Mammary epithelial cell (primary cell): ENCODE measurements around the gene LSM3.

Experiments used
- EZH2 ChIP-seq: IDR thresholded peaks from 2 replicates; pipeline ENCODE4 v1.6.1; 2012; ENCODE audit warnings: low read length, inconsistent platforms, borderline replicate concordance
- TF ChIP-seq, protein P1 (sequence below), 2 donors: IDR thresholded peaks in 1 of 2; conservative IDR thresholded peaks in 1 of 2; 2 replicates each; pipeline ENCODE4 v1.5.1; 2011 to 2012; ENCODE audit warnings: inconsistent platforms in 2 of 2, low read length in 2 of 2, mild to moderate bottlenecking in 2 of 2, control low read depth in 1 of 2, low read depth in 1 of 2; ENCODE audit not compliant: insufficient read depth in 1 of 2; ENCODE audit errors: extremely low read depth in 1 of 2

DNA sequence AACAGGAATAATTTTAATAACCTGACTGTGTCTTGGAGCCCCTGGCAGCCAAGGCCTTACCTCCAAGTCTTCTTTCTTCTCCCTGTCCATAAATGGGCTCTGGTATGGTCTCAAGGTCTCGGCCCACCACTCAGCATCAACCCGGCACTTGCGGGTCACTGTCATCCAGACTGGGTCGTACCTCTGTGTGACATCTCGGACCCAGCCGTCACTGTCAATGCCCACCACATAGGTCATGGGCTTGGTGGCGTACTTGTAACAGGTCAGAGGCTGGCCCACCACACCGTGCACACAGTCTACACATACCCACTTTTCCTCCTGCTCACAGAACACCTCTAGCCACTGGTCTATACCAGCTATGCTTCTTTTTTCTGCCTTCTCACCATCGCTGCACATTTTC is 20.7 kb upstream of the LSM3 start:
- TF ChIP-seq, protein P1, sequence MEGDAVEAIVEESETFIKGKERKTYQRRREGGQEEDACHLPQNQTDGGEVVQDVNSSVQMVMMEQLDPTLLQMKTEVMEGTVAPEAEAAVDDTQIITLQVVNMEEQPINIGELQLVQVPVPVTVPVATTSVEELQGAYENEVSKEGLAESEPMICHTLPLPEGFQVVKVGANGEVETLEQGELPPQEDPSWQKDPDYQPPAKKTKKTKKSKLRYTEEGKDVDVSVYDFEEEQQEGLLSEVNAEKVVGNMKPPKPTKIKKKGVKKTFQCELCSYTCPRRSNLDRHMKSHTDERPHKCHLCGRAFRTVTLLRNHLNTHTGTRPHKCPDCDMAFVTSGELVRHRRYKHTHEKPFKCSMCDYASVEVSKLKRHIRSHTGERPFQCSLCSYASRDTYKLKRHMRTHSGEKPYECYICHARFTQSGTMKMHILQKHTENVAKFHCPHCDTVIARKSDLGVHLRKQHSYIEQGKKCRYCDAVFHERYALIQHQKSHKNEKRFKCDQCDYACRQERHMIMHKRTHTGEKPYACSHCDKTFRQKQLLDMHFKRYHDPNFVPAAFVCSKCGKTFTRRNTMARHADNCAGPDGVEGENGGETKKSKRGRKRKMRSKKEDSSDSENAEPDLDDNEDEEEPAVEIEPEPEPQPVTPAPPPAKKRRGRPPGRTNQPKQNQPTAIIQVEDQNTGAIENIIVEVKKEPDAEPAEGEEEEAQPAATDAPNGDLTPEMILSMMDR (conservative IDR thresholded peaks at IDR 0.05 in 1 of 2, IDR thresholded peaks at IDR 0.05 in 1 of 2; ENCODE audit: extremely low read depth in 1 of 2, insufficient read depth in 1 of 2, low read depth in 1 of 2, low read length in 2 of 2) = no peak
- no peak for TF ChIP-seq EZH2
